Measurements from ENCODE around the gene HOXD1. TPM values are rescaled to one million over a fixed set of nuclear protein-coding genes. Genes with fewer than 3 reads are reported as not detected.

HOXD1 gene
- total RNA-seq, 1 experiment from 2014 or later = 0.18 TPM

DNA sequence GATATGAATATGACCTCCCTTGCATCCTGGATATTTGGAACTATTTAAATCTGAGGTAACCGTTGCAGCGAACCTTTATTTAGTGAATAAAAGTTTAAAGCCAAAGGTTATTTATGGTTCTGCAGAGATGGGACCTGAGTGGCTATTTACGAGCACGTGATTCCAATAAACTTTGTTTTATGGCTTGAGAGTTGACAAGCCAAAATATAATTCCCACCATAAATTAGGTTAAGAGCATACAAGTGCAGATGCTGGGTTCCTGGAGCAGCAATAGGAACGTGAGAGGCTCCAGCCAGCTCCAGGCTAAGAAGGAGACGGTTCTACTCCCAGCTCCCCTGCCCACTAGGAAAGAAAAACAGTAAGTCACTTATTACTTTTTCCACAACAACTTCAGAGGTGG is 42.4 kb upstream of the HOXD1 start:
- Histone ChIP-seq H3K36me3 (ENCODE audit: control insufficient read depth, insufficient read depth, low read length) (no peaks in the 10 kb centered on the region), H3K4me3 (ENCODE audit: low read depth in 2 of 2, low read length in 2 of 2) (no peak overlapping the region), H3K9me3 (ENCODE audit: control insufficient read depth, insufficient read depth, low read depth, low read length) (no peaks in the 10 kb centered on the region), H3K27ac (ENCODE audit: low read length) (no peak overlapping the region), H3K27me3 (ENCODE audit: control insufficient read depth, insufficient read depth, low read length) (no peaks in the 10 kb centered on the region), H3K4me1 (ENCODE audit: control insufficient read depth, insufficient read depth, low read length) (no peaks in the 10 kb centered on the region)
- intact Hi-C loops (cut with micrococcal nuclease; ENCODE audit: unreplicated experiment) (no loop called here), in situ Hi-C loops (cut with HindIII; ENCODE audit: low pct_unique_long_range_greater_than_20kb, low sequenced_read_pairs) (no loop called here)
- ChIA-PET CTCF (interaction anchor here (0.5 to 0.6 kb wide), 2 partner anchors 61 to 309 kb away, joined by 4 to 5 read pairs; no protein-coding TSS in a partner anchor), POLR2A (no interaction called here)
- no peak for ATAC-seq
- TF ChIP-seq CTCF (IDR thresholded peaks at IDR 0.05) = no peak
- TF ChIP-seq POLR2AphosphoS5 (IDR thresholded peaks at IDR 0.05; ENCODE audit: low read depth, low read length) = no peak
- TF ChIP-seq, protein P1, sequence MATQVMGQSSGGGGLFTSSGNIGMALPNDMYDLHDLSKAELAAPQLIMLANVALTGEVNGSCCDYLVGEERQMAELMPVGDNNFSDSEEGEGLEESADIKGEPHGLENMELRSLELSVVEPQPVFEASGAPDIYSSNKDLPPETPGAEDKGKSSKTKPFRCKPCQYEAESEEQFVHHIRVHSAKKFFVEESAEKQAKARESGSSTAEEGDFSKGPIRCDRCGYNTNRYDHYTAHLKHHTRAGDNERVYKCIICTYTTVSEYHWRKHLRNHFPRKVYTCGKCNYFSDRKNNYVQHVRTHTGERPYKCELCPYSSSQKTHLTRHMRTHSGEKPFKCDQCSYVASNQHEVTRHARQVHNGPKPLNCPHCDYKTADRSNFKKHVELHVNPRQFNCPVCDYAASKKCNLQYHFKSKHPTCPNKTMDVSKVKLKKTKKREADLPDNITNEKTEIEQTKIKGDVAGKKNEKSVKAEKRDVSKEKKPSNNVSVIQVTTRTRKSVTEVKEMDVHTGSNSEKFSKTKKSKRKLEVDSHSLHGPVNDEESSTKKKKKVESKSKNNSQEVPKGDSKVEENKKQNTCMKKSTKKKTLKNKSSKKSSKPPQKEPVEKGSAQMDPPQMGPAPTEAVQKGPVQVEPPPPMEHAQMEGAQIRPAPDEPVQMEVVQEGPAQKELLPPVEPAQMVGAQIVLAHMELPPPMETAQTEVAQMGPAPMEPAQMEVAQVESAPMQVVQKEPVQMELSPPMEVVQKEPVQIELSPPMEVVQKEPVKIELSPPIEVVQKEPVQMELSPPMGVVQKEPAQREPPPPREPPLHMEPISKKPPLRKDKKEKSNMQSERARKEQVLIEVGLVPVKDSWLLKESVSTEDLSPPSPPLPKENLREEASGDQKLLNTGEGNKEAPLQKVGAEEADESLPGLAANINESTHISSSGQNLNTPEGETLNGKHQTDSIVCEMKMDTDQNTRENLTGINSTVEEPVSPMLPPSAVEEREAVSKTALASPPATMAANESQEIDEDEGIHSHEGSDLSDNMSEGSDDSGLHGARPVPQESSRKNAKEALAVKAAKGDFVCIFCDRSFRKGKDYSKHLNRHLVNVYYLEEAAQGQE (IDR thresholded peaks at IDR 0.05; ENCODE audit: insufficient read depth in 1 of 2, low read depth in 2 of 2, low read length in 1 of 2) = no peak
- TF ChIP-seq SIN3A (IDR thresholded peaks at IDR 0.05; ENCODE audit: borderline replicate concordance, insufficient read depth, low read depth, low read length) = no peak
- TF ChIP-seq TCF7L2 (IDR thresholded peaks at IDR 0.05; ENCODE audit: low read depth, low read length) = no peak
- no peak for DNase-seq (ENCODE audit: low read depth, low spot score)
- BruUV-seq (replicated peaks) = no TSS peak

DNA sequence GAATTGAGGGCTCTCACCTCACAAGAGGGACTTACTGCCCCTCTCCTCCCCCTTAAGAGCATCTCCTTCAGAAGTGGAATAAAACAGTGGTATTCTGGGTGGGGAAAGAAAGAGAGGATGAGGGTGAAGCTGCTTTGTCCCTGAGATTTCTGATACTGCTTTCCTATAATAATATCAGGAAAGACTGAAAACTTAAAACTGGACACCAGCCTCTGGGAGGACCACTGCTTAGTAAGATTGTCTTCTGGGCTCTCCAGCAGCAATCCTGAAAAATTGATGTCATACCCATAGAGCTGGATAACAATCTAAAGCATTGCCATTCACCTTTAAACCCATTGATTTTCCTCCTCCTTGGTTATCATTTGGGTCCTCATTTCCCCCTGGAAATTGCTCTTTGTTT is 41.8 kb upstream of the HOXD1 start:
- in situ Hi-C loops (cut with HindIII; ENCODE audit: low pct_unique_long_range_greater_than_20kb, low sequenced_read_pairs) = no loop called here
- BruUV-seq (replicated peaks) = no TSS peak
- ChIA-PET POLR2A (no interaction called here), CTCF (interaction anchor here (0.5 kb wide), 1 partner anchor 60 kb away, joined by 4 read pairs; no protein-coding TSS in a partner anchor)
- no peaks in the 10 kb centered on the region for H3K27me3 ChIP-seq (ENCODE audit: control insufficient read depth, insufficient read depth, low read length)
- H3K36me3 ChIP-seq (ENCODE audit: control insufficient read depth, insufficient read depth, low read length) = no peaks in the 10 kb centered on the region
- DNase-seq (ENCODE audit: low read depth, low spot score) (no peak), ATAC-seq (no peak)
- H3K27ac ChIP-seq (ENCODE audit: low read length) = no peak overlapping the region
- no peak overlapping the region for H3K4me3 ChIP-seq (ENCODE audit: low read depth in 2 of 2, low read length in 2 of 2)
- no peaks in the 10 kb centered on the region for H3K4me1 ChIP-seq (ENCODE audit: control insufficient read depth, insufficient read depth, low read length)
- intact Hi-C loops (cut with micrococcal nuclease; ENCODE audit: unreplicated experiment) = no loop called here
- no peak for TF ChIP-seq POLR2AphosphoS5 (IDR thresholded peaks at IDR 0.05; ENCODE audit: low read depth, low read length)
- TF ChIP-seq, protein P1 (IDR thresholded peaks at IDR 0.05; ENCODE audit: insufficient read depth in 1 of 2, low read depth in 2 of 2, low read length in 1 of 2) = no peak
- TF ChIP-seq CTCF (IDR thresholded peaks at IDR 0.05) = no peak
- no peak for TF ChIP-seq SIN3A (IDR thresholded peaks at IDR 0.05; ENCODE audit: borderline replicate concordance, insufficient read depth, low read depth, low read length)
- no peak for TF ChIP-seq TCF7L2 (IDR thresholded peaks at IDR 0.05; ENCODE audit: low read depth, low read length)
- no peaks in the 10 kb centered on the region for H3K9me3 ChIP-seq (ENCODE audit: control insufficient read depth, insufficient read depth, low read depth, low read length)
